Activated T-cell treated with anti-CD3 and anti-CD28 coated beads, Interleukin-2, amount 50 U/mL, for 24 hours (primary cell): ENCODE measurements around the gene SULF2.
"Not testable (repeated sequence)": the region's sequence is repeated elsewhere in the genome, so short reads cannot be mapped to it uniquely, and the experiment has no call there.

ENCODE experiments used
- DNase-seq: peaks from one replicate; pipeline ENCODE4 v3.0.0-alpha.2; 2020
- H3K27ac Mint-ChIP-seq: 2 replicates; pipeline ENCODE4 v1.8.0; 2020; ENCODE audit warnings: mild to moderate bottlenecking, mixed read lengths
- H3K27me3 Mint-ChIP-seq: 2 replicates; pipeline ENCODE4 v1.8.0; 2020; ENCODE audit warnings: mixed read lengths
- H3K36me3 Mint-ChIP-seq: 2 replicates; pipeline ENCODE4 v1.8.0; 2020; ENCODE audit warnings: low read depth, mixed read lengths
- H3K4me1 Mint-ChIP-seq: 2 replicates; pipeline ENCODE4 v1.8.0; 2020; ENCODE audit warnings: low read depth, mixed read lengths
- H3K4me3 Mint-ChIP-seq: 2 replicates; pipeline ENCODE4 v1.8.0; 2020; ENCODE audit warnings: mild to moderate bottlenecking, moderate library complexity, mixed read lengths
- H3K9me3 Mint-ChIP-seq: 2 replicates; pipeline ENCODE4 v1.8.0; 2020; ENCODE audit warnings: mixed read lengths

SULF2 gene

GRCh38 chr20:47785311-47785853 is at the start of gene SULF2:
Gene SULF2, minus strand, starts transcription at chr20:47785481. Its CDS starts 28,118 bp downstream, at chr20:47757363.
- Mint-ChIP-seq H3K27me3 (peaks cover 67% of the 10 kb centered on the region), H3K4me3 (peak within 1 kb of the TSS; percentile 65), H3K9me3 (no peaks in the 10 kb centered on the region), H3K36me3 (no peaks in the 10 kb centered on the region), H3K27ac (no peak within 1 kb of the TSS), H3K4me1 (peaks cover 16% of the 10 kb centered on the region)
- DNase-seq = no peak

DNA sequence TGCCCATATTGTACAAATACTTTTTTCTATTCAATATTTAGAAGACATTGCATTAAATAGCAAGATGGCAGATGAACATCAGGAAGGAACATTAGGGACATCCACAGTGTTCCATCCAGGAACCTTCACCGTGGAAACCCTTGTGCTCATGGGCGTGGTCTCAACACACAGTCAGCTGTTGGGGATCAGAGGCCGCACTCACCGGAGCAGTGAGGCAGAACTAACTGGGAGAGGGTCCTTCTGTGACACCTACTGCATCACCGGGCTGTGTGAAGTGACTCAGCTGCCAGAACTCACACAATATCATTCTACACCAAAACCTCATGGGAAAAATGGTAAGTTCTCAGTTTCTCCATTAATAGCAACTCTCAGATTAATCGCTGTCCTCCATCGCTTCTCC is 46.4 kb upstream of the SULF2 start:
- DNase-seq, H3K36me3 Mint-ChIP-seq, H3K27me3 Mint-ChIP-seq, H3K4me3 Mint-ChIP-seq, H3K27ac Mint-ChIP-seq, H3K9me3 Mint-ChIP-seq, H3K4me1 Mint-ChIP-seq: not testable (repeated sequence)

DNA sequence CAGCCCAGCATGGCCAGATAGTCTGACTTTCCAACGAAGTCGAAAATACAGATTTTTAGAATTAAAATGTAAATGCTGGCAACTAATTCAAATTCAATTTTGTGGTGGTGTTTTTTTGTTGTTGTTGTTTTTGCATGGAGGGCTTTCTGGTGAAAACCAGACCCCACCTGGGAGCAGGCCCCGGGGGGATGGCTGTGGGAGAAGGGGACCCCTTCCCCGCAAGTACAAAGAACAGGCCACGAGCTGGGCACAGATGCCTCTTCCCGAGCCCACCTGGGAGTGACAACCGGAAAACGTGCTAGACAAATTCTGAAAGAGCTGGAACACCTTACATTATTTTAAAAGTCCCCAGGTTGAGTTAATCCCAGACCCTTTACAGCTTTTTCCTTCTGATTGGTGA is 41.4 kb upstream of the SULF2 start:
- not testable (repeated sequence) for H3K36me3 Mint-ChIP-seq, H3K9me3 Mint-ChIP-seq, H3K4me1 Mint-ChIP-seq, DNase-seq, H3K4me3 Mint-ChIP-seq, H3K27ac Mint-ChIP-seq, H3K27me3 Mint-ChIP-seq

DNA sequence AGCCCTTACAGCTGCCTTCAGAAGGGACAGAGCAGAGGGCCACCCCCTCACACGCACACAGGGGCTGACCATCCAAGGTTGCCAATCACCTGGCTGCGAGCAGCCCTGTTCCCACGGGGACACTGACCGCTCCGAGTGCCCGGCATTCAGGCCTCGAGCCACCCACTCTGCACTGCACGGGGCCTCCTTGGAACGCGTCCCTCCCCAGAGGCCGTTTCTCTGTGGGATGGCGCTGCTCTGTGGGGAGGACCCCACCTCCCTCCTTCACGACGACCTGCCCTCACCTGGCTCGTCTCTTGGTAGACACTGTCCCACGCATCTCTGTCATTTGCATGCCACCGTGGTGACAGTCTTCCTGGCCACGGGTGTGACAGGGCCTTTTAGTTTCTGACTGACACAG is 40.7 kb upstream of the SULF2 start:
- H3K36me3 Mint-ChIP-seq, H3K9me3 Mint-ChIP-seq, H3K4me1 Mint-ChIP-seq, H3K27ac Mint-ChIP-seq, DNase-seq, H3K4me3 Mint-ChIP-seq, H3K27me3 Mint-ChIP-seq: not testable (repeated sequence)

DNA sequence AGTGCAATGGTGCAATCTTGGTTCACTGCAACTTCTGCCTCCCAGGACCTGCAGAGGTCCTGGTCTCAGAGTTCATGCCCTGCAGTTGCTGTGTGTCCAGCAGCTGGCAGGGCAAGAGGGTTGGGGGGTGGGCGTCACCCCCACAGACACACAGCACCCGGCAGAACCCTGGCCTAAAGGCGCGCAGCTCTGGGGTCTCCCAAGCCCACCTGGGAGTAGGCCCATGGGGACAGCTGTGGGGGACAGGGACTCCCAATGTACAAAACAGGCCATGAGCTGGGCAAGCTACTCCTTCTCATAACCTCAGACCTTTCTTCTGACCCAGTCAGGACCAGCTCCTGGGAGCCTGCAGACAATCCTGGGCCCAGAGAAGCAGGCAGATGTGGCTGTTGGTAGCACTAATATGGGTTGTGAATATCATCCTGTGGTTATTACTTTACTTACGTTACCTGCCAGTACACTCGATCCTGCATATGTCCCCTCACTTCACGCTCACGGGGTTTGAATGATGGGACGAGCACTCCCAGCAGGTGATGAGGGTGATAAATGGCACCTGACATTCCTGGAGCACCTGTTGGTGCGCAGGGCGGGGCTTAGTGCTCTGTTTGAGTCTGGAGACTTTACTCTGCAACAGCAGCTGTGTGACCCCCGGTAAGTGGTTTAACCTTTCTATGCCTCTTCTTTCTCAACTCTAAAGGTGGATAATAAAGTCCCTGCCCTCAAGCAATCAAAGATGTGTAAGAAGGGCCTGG is 39.9 kb upstream of the SULF2 start:
- Mint-ChIP-seq H3K27me3 (no peaks in the 10 kb centered on the region), H3K4me1 (no peaks in the 10 kb centered on the region), H3K36me3 (no peaks in the 10 kb centered on the region), H3K9me3 (no peaks in the 10 kb centered on the region), H3K4me3 (no peak overlapping the region), H3K27ac (no peak overlapping the region)
- DNase-seq = no peak

DNA sequence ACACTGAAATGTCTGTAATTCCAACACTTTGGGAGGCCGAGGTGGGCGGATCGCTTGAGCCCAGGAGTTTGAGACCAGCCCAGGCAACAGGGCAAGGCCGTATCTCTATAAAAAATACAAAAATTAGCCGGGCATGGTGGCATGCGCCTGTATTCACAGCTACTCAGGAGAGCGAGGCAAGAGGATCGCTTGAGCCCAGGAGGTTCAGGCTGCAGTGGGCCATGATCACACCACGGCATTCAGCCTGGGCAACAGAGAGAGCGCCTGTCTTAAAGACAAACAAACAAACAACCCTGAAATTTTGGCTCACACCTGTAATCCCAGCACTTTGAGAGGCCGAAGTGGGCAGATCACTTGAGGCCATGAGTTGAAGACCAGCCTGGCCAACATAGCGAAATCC is 38.7 kb upstream of the SULF2 start:
- not testable (repeated sequence) for DNase-seq, H3K36me3 Mint-ChIP-seq, H3K4me3 Mint-ChIP-seq, H3K9me3 Mint-ChIP-seq, H3K27me3 Mint-ChIP-seq, H3K27ac Mint-ChIP-seq, H3K4me1 Mint-ChIP-seq

DNA sequence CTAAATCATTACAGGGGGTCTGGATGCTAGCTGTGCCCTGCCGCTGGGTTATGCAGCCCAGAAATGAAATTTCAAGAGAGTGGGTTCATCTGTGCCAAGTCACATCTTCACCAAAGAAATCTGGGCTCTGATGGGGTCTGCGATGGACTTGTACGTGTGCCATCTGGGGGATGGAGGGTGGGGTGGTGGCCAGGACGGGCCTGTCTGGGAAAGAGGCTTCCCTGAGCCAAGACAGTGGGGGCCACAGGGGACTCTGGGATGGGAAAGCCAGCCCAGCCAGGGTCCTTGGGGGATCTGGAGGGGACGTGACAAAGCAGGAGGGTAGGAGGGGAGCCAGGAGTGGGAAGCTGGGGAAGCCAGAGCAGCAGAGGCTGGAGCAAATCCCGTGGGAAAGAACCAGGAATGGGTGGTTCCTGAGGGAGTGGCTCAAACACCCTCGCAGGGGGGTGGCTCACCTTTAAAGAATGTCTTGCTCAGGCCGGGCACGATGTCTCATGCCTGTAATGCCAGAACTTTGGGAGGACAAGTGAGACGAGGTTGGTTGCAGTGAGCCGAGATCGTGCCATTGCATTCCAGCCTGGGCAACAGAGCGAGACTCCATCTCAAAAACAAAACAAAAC is 36.3 kb upstream of the SULF2 start:
- Mint-ChIP-seq H3K27me3 (peaks cover 13% of the 10 kb centered on the region), H3K4me3 (no peak overlapping the region), H3K27ac (no peak overlapping the region), H3K36me3 (no peaks in the 10 kb centered on the region), H3K9me3 (no peaks in the 10 kb centered on the region), H3K4me1 (no peaks in the 10 kb centered on the region)
- no peak for DNase-seq

DNA sequence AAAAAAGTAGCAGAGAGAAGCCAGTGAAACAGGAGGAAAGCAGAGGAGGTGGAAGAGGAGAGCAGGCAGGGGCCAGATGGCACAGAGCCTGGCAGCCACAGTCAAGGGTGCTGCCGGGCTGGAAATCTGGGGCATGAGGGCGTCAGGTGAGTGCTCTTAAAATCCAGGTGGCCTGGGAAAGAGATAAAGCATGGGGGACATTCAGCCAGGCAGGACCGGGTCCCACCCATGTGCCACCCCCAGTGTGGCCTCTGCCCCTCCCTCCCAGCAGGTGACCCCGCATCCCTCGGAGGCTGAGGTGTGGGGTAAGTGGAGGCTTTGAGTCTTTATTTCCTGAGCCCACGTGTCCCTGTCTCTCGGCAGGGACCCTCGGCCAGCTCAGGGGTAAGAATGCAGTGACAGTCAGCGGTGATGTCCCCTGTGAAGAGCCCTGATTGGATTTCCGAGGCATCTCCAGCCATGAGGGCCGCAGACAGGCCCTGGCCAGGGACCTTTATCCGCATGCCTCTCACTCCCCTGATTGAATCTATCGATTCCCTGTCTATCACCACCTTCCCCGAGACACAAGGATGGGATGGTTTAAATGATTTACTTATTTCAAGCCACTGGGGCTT is 33.8 kb upstream of the SULF2 start:
- no peak for DNase-seq
- Mint-ChIP-seq H3K9me3 (no peaks in the 10 kb centered on the region), H3K36me3 (no peaks in the 10 kb centered on the region), H3K4me3 (no peak overlapping the region), H3K4me1 (no peaks in the 10 kb centered on the region), H3K27ac (no peak overlapping the region), H3K27me3 (peaks cover 26% of the 10 kb centered on the region)

DNA sequence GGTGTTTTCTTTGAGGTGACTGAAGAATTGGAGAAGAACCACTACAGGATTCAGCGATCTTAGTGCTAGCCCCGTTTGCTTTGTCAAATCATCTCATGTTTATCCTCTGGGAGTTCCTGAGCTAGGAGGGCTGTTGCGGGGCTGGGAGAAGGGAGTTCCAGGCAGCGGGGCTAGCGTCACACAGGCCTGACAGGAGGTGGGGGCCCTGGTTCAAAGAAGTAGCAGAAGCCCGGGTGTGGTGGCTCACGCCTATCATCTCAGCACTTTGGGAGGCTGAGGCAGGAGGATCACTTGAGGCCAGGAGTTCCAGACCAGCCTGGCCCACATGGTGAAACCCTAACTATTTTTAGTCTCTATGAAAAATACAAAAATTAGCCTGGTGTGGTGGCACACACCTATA is 33.2 kb upstream of the SULF2 start:
- no peak overlapping the region for H3K27ac Mint-ChIP-seq
- H3K4me3 Mint-ChIP-seq = no peak overlapping the region
- no peaks in the 10 kb centered on the region for H3K9me3 Mint-ChIP-seq
- H3K36me3 Mint-ChIP-seq = no peaks in the 10 kb centered on the region
- no peaks in the 10 kb centered on the region for H3K4me1 Mint-ChIP-seq
- H3K27me3 Mint-ChIP-seq = peaks cover 32% of the 10 kb centered on the region
- no peak for DNase-seq

DNA sequence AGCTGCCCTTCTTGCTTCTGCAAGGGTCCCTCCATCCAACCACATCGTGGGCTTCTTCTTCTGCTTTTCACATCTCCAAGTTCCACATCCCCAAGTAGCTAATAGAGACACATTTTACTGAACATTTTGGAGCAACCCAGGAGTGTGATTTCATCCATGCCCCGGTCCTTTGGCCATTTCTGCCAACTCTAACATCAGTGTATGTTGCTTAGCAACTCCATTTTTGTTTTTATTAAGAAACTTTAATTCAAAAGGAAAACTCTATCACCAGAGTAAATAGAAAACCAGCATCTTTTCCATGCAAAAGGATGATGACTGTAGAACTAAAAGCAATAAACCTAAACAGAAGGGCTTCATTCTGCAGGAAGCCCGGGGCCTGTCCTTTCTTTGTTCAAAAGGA is 32.7 kb upstream of the SULF2 start:
- H3K27me3 Mint-ChIP-seq = peaks cover 35% of the 10 kb centered on the region
- no peaks in the 10 kb centered on the region for H3K4me1 Mint-ChIP-seq
- no peaks in the 10 kb centered on the region for H3K36me3 Mint-ChIP-seq
- H3K4me3 Mint-ChIP-seq = no peak overlapping the region
- H3K27ac Mint-ChIP-seq = no peak overlapping the region
- DNase-seq = no peak
- H3K9me3 Mint-ChIP-seq = no peaks in the 10 kb centered on the region

DNA sequence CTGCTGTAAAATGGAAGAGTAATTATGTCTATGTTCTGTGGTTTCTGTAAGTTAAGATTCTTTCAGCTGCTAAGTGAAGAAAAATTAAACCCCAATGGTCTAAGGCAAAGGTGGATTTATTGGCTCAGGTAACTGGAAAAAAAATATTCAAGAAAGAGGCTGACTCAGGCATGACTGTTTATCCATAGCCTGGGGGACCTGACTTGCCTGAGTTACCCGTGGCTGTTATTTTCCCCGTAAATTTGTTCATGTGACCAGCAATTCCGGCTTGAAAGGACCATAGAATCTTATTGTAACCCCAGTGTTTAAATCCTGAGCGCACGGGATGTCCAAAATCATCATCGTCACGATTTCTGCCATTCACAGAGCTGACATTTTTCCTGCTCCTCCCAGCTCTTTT is 32.3 kb upstream of the SULF2 start:
- no peak for DNase-seq
- Mint-ChIP-seq H3K27ac (no peak overlapping the region), H3K9me3 (no peaks in the 10 kb centered on the region), H3K27me3 (peaks cover 36% of the 10 kb centered on the region), H3K4me1 (no peaks in the 10 kb centered on the region), H3K36me3 (no peaks in the 10 kb centered on the region), H3K4me3 (no peak overlapping the region)

DNA sequence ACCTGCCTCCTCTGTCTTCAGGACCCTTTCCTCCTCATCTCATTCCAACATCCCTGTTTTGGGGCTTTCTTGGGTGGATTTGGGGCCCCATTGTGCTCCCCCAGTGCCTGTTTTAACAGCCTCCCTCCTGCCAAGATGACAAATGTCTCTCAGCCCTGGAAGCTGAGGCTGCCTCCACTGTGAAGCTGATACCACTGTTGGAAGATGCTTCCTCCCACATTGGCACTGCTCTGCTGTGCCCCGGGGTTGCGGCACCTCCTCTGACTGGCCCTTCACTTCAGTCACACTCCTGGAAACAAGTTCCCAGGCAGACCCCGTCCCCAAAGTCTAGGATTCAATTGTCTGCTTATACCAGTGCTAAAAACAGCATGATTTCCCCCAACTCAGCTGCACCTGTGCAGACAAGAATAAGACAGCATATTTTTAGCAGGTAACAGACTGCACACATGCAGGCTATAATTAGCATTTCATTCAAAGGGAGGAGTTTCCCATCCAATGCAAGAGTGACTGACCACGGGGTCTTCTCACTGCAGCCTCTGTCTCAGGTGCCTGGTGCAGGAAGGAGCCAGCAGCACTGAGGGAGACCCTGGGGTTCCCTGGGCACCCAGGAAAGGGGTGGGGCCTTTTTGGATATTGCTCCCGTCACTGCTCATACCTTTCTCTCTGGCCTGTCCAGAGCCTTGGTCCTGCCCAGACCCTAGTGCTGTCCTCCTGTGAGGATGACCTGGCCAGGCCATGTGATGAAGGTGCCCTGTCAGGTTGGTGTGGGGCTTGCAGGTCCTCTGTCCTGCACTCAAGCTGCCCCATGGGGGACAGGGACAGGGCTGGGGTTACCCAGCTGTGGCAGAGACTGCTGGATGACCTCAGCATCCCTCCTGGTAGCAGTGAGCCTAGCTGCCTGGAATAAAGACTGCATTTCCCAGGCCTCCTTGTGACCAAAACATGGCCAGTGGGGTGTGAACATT is 31.5 kb upstream of the SULF2 start:
- no peaks in the 10 kb centered on the region for H3K36me3 Mint-ChIP-seq
- H3K4me1 Mint-ChIP-seq = no peaks in the 10 kb centered on the region
- peaks cover 39% of the 10 kb centered on the region for H3K27me3 Mint-ChIP-seq
- H3K27ac Mint-ChIP-seq = no peak overlapping the region
- no peak for DNase-seq
- no peaks in the 10 kb centered on the region for H3K9me3 Mint-ChIP-seq
- no peak overlapping the region for H3K4me3 Mint-ChIP-seq

GRCh38 chr20:47815866-47816265 is 30.6 kb upstream of the SULF2 start:
- no peaks in the 10 kb centered on the region for H3K36me3 Mint-ChIP-seq

DNA sequence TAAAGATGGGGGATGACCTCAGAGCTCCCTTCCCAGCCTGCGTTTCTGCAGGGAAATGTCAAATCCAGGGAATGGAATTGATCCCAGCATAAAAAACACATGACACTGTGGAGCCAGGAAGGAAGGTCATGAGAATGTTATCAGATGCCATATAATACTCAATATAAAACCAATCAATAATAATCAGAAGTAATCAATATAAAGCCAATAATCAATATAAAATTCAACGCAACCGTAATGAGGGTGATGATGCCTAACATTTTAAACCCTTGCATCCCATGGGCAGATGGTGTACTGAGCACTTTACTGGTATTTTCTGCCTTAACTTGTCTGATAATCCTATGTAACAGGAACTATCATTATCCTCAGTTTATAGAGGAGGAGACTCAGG is 30.1 kb upstream of the SULF2 start:
- peaks cover 50% of the 10 kb centered on the region for H3K27me3 Mint-ChIP-seq
- H3K4me3 Mint-ChIP-seq = no peak overlapping the region
- H3K36me3 Mint-ChIP-seq = no peaks in the 10 kb centered on the region
- DNase-seq = no peak
- no peaks in the 10 kb centered on the region for H3K4me1 Mint-ChIP-seq
- no peak overlapping the region for H3K27ac Mint-ChIP-seq
- H3K9me3 Mint-ChIP-seq = no peaks in the 10 kb centered on the region

More at GRCh38 chr20:47815866-47816265, 30.6 kb upstream of the SULF2 start:
- Mint-ChIP-seq H3K4me3 (no peak overlapping the region), H3K27me3 (peaks cover 48% of the 10 kb centered on the region), H3K27ac (no peak overlapping the region), H3K9me3 (no peaks in the 10 kb centered on the region), H3K4me1 (no peaks in the 10 kb centered on the region)
- no peak for DNase-seq
